Psoas muscle (tissue), 8 donors: ENCODE results near the gene NLGN1. TPM values are rescaled to one million over a fixed set of nuclear protein-coding genes. Genes with fewer than 3 reads are reported as not detected.

Experiments used
- ATAC-seq, 4 donors: fragments of 200-7000 bp; cut with Tn5 transposase; one replicate each; pipeline ENCODE4 v1.9.1; 2020; ENCODE audit warnings: moderate library complexity in 3 of 4, mild to moderate bottlenecking in 2 of 4
- DNase-seq, 2 donors: peaks; one replicate each; pipeline ENCODE4 v3.0.0-alpha.2; 2020
- H3K27ac ChIP-seq: fragments of 200-600 bp; one replicate; pipeline ENCODE4 v1.8.0; 2022
- H3K27me3 ChIP-seq, 3 donors: fragments of 200-600 bp in 1 of 3; one replicate each; pipeline versions ENCODE4 v1.6.1 to v1.8.0; 2013 to 2022; ENCODE audit warnings: low read length in 2 of 3, mild to moderate bottlenecking in 2 of 3, moderate library complexity in 1 of 3; ENCODE audit not compliant: insufficient read depth in 3 of 3
- H3K36me3 ChIP-seq, 2 donors: fragments of 200-600 bp in 1 of 2; one replicate each; pipeline versions ENCODE4 v1.6.1 to v1.8.0; 2013 to 2022; ENCODE audit warnings: low read depth in 1 of 2, mild to moderate bottlenecking in 1 of 2, moderate library complexity in 1 of 2; ENCODE audit not compliant: insufficient read depth in 1 of 2
- H3K4me1 ChIP-seq: fragments of 200-600 bp; one replicate; pipeline ENCODE4 v1.8.0; 2022
- H3K4me3 ChIP-seq: fragments of 200-600 bp; one replicate; pipeline ENCODE4 v1.8.0; 2022; ENCODE audit warnings: mild to moderate bottlenecking
- H3K9me3 ChIP-seq: fragments of 200-600 bp; one replicate; pipeline ENCODE4 v1.8.0; 2022
- CTCF ChIP-seq: fragments of 200-600 bp; IDR thresholded peaks from one replicate; pipeline ENCODE4 v1.8.0; 2022; ENCODE audit warnings: antibody characterized with exemption
- WGBS, 3 donors: extraction: QIAGEN DNeasy Blood & Tissue Kit; methylation state at CpG; one replicate each; pipeline versions ENCODE4 v1.1.6 to v1.1.7; 2013; 5-methylcytosine and 5-hydroxymethylcytosine counted together
- intact Hi-C, 2 donors: fragments of 100-400 bp; cut with DNase I; formaldehyde crosslinking; loops; one replicate each; pipeline versions ENCODE4 v1.11.0 to v1.14.2; 2022
- polyA plus RNA-seq, 3 donors: library from polyadenylated mRNA; stranded (reverse); fragments of 200-250 nt; gene quantifications; one replicate each; pipeline ENCODE4 v1.2.3, GENCODE V29; 2013
- total RNA-seq, 4 donors: library from RNA; stranded (reverse); fragmentation: NEBNext Ultra II Directional in 2 of 4; extraction: Animal tissue kit (Norgen Biotek cat#: 25700) in 2 of 4; gene quantifications; one replicate each; pipeline versions ENCODE4 v1.2.1 to v1.2.4, GENCODE V29; 2021 to 2023
- donor health status: healthy with polysubstance abuse.
- donor health status: DM: no; HTN: no; CAD: no; lungs with moderate emphysema.
- donor health status: Bipolar disorder and iron deficiency.
- donor health status: healthy.
- donor health status: DM: yes; HTN: yes; CAD: no.
- donor health status: DM: no; HTN: no; CAD: no.
- donor health status: DM: no; HTN: no; CAD: no.
- donor health status: DM: yes; HTN: yes; CAD: no.

Gene NLGN1
- total and polyA plus RNA-seq, 7 donors, result 0.04 to 1.0 (median 0.54) TPM

GRCh38 chr3:174334111-174334510, 936.6 kb downstream of the NLGN1 start:
- Histone ChIP-seq H3K9me3 (no peaks in the 10 kb centered on the region), H3K27ac (no peak overlapping the region), H3K4me1 (no peaks in the 10 kb centered on the region), H3K27me3 (no peaks in the 10 kb centered on the region), H3K4me3 (no peak overlapping the region), H3K36me3 (no peaks in the 10 kb centered on the region)
- WGBS, 3 donors, result 78 to 87% (median 82%) methylated on average over 3 of the region's 3 CpGs
- TF ChIP-seq CTCF, result no peak
- no peak for ATAC-seq
- intact Hi-C loops, result no loop called here
- DNase-seq, result no peak

- no peak for TF ChIP-seq CTCF
- Histone ChIP-seq H3K4me1 (no peaks in the 10 kb centered on the region), H3K27ac (no peak overlapping the region), H3K36me3 (no peaks in the 10 kb centered on the region), H3K4me3 (no peak overlapping the region), H3K9me3 (no peaks in the 10 kb centered on the region), H3K27me3 (no peaks in the 10 kb centered on the region)
- ATAC-seq, result no peak
- DNase-seq, result no peak
- intact Hi-C loops, result no loop called here
- 93 to 95% (median 95%) methylated on average over 1 of the region's 1 CpG for WGBS, 3 donors
Observed at GRCh38 chr3:174335324-174335723, 937.8 kb downstream of the NLGN1 start.

- intact Hi-C loops, result no loop called here
- Histone ChIP-seq H3K27me3 (no peaks in the 10 kb centered on the region), H3K36me3 (no peaks in the 10 kb centered on the region), H3K4me3 (no peak overlapping the region), H3K9me3 (no peaks in the 10 kb centered on the region), H3K27ac (no peak overlapping the region), H3K4me1 (no peaks in the 10 kb centered on the region)
- DNase-seq (no peak), ATAC-seq (no peak)
- TF ChIP-seq CTCF, result no peak
Observed at GRCh38 chr3:174335910-174336309, 938.4 kb downstream of the NLGN1 start.
